Effector memory CD8-positive, alpha-beta T cell (primary cell): ENCODE data around the gene PBX2.
"Not testable (repeated sequence)": the region's sequence is repeated elsewhere in the genome, so short reads cannot be mapped to it uniquely, and the experiment has no call there.

ENCODE experiments used
- ATAC-seq: fragments of 150-1000 bp; cut with Tn5 transposase; replicated peaks from 2 replicates; pipeline ENCODE4 v1.10.0; 2021; ENCODE audit warnings: mild to moderate bottlenecking, moderate library complexity
- DNase-seq, 3 experiments: peaks; one replicate each; pipeline ENCODE4 v3.0.0; 2021
- H3K27ac Mint-ChIP-seq, 2 donors: one replicate each; pipeline ENCODE4 v1.8.0; 2022; ENCODE audit warnings: mild to moderate bottlenecking in 2 of 2, mixed read lengths in 2 of 2, moderate library complexity in 2 of 2
- H3K27me3 Mint-ChIP-seq, 2 donors: one replicate each; pipeline ENCODE4 v1.8.0; 2022; ENCODE audit warnings: mixed read lengths in 2 of 2
- H3K36me3 Mint-ChIP-seq: one replicate; pipeline ENCODE4 v1.8.0; 2022; ENCODE audit warnings: mild to moderate bottlenecking, moderate library complexity, mixed read lengths; ENCODE audit not compliant: insufficient read depth
- H3K4me1 Mint-ChIP-seq, 2 donors: one replicate each; pipeline ENCODE4 v1.8.0; 2022; ENCODE audit warnings: low read depth in 2 of 2, mixed read lengths in 2 of 2
- H3K4me3 Mint-ChIP-seq, 2 donors: one replicate each; pipeline ENCODE4 v1.8.0; 2022; ENCODE audit warnings: mild to moderate bottlenecking in 2 of 2, mixed read lengths in 2 of 2, moderate library complexity in 2 of 2
- H3K9me3 Mint-ChIP-seq, 2 donors: one replicate each; pipeline ENCODE4 v1.8.0; 2022; ENCODE audit warnings: mixed read lengths in 2 of 2

The PBX2 gene

DNA sequence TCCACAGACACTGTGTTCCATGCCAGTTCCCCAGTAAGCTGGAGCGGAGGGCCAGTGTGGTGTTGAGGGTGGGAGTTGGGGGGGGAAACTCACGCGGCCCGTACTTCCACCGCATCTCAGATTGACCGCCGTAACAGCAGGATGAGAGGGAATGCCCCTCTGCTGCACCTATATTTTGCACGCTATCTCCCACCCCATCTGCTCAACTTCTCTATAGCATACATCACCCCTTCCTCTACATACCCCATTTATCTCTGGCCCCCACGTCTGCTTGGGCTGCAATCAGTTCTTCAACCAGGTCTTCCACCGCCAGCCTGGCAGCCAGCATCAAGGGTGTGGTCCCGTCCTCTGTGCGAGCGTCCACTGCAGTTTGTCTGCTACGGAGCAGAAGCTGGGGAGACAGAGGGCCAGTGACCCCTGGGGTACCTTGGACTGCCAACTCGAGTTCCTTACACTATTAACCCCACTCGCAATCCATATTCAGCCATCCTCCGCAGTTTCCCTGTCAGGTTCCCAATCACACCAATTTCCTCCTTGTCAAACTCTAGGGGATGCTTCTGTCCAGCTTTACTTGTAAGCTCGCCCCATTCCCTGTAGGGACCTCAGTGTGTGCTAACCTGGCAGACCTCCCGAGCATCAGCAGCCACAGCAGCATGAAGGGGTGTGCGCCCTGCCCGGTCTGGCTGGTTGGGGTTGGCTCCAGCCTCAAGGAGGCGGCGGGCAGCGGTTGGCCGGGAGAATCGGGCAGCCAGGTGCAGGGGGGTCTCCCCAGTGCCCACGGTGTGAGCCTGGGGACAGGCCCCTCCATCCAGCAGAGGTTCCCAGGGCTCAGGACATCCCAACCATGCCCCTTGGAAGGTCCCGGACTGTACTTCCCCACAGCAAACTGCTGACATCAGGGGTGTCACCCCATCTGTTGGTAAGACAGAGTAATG is 6.9 kb upstream of the PBX2 start:
- peaks cover 19% of the 10 kb centered on the region for H3K36me3 Mint-ChIP-seq
- no peak for DNase-seq
- no peaks in the 10 kb centered on the region for H3K9me3 Mint-ChIP-seq
- peak overlapping the region; percentile 99 to 100 for H3K27ac Mint-ChIP-seq
- H3K27me3 Mint-ChIP-seq, result peaks cover 0 to 17% of the 10 kb centered on the region in 2 donors
- H3K4me3 Mint-ChIP-seq, result peak overlapping the region; percentile 97 to 98
- no peak for ATAC-seq
- H3K4me1 Mint-ChIP-seq, result peaks cover 35 to 36% of the 10 kb centered on the region in 2 donors

DNA sequence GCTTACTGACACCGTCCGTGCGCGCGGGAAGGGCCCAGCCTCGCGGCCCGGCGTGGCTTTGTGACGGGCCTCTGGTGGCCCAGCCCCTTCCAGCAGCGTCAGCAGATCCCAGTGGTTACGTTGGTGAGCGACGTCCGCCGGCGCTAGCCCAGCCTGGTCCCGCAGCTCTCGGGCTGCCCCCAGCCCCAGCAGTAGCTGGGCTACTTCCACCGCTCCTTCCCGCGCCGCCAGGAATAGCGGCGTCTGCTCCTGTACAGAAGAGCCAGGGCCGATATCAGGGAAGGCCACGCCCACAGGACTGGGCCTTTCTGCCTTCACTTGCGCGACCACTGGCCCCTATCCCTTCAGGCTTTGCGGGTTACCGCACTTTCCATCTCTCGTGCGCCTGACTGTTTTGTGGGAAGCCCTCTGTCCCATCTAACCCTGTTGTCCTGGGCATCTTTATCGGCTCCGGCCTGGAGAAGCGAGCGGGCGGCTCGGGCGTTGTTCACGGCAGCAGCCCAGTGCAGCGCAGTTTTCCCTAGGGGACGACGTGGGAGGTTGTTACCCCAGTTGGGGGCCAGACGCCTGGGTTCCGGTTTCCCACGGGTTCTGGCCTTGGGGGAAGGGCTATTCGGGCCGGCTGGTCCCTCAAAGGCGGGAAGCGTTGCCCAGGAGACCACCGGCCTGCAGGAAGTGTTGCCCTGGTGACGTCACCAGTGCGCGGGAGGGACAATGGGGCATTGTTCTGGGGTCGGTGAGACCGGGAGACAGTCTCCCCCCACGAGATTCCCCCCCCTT is 6.1 kb upstream of the PBX2 start:
- H3K36me3 Mint-ChIP-seq, result peaks cover 27% of the 10 kb centered on the region
- peaks cover 44% of the 10 kb centered on the region in 2 donors for H3K4me1 Mint-ChIP-seq
- H3K9me3 Mint-ChIP-seq, result no peaks in the 10 kb centered on the region
- peak; percentile 38 to 60 (median 43) for DNase-seq
- peak overlapping the region; percentile 99 to 100 for H3K27ac Mint-ChIP-seq
- peak overlapping the region; percentile 97 to 98 for H3K4me3 Mint-ChIP-seq
- peak; percentile 82 for ATAC-seq
- H3K27me3 Mint-ChIP-seq, result peaks cover 0 to 12% of the 10 kb centered on the region in 2 donors

DNA sequence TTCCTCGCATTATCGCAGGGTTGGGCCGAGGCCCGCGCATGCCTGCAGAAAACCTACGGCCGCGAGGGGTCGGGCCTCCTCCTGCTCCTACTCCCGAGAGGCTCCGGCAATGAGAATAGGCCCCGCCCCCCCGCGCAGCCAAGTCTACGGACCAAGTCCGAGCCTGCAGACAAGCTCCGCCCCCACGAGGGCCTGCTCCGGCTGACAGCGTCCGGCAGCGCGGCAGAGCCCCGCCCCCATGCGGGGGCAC is 5.6 kb upstream of the PBX2 start:
- Mint-ChIP-seq H3K36me3 (peaks cover 27% of the 10 kb centered on the region), H3K4me1 (peaks cover 45 to 47% of the 10 kb centered on the region in 2 donors), H3K27ac (peak overlapping the region; percentile 99 to 100), H3K9me3 (no peaks in the 10 kb centered on the region), H3K27me3 (peaks cover 0 to 7% of the 10 kb centered on the region in 2 donors), H3K4me3 (peak overlapping the region; percentile 97 to 98)
- DNase-seq (peak; percentile 97 to 100 (median 99)), ATAC-seq (peak; percentile 76)

DNA sequence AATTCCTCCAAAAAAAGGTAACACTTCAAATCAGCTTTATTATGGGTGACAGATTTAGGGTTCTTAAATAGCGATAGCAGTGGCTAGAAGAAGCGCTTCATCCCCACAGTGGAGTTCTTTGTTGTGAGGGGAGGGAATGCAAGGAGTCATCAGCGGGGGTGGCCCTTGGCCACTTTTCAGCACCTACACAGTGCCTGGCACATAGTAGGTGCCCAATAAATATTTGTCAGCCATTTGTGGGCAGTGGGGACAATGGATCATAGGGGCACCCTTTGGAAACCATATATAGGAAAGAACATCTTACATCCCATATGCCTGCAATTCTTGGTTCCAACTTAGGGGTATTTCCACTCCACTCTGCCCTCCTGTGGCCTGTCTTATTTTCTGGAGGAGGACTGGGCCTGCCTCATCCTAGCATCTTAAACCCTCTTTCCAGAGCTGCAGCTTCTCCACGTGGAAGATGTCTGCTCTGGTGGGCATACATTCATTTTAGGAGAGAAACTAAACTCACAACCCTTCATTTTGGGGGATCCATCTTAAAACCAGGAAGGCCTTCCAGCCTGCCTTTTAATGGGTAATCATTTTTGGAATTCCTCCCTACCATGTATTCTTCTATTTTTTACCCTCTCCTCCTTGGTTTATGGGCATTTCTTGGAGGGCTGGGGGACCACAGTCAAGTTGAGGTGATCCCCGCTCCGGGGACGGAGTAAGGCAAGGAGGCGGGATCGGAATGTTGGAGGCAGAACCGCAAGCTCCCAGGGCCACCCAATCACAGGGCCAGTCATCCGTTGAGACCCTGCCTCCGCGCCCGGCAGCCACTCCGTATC is 5.0 kb upstream of the PBX2 start:
- Mint-ChIP-seq H3K36me3 (peaks cover 33% of the 10 kb centered on the region), H3K27me3 (peaks cover 0 to 2% of the 10 kb centered on the region in 2 donors), H3K4me1 (peaks cover 49 to 50% of the 10 kb centered on the region in 2 donors), H3K9me3 (no peaks in the 10 kb centered on the region), H3K27ac (peak overlapping the region; percentile 99 to 100), H3K4me3 (peak overlapping the region; percentile 97 to 98)
- no peak for ATAC-seq
- DNase-seq, result peak in 1 of 3 experiments; percentile 42

DNA sequence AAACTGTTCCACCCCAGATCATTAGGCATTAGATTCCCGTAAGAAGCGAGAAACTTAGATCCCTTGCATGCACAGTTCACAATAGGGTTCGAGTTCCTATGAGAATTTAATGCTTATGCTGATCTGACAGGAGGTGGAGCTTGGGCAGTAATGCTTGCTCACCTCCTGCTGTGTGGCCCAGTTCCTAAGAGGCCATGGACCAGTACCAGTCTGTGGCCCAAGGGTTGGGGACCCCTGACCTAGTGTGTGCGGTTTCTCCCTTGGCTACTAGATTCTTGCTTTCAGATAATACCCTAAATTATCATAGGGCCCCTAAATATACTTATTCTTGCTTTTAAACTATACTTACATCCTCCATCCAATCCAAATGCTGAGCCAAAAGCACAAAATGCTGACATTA is 4.4 kb upstream of the PBX2 start:
- ATAC-seq (no peak), DNase-seq (no peak)
- Mint-ChIP-seq H3K36me3 (peaks cover 36% of the 10 kb centered on the region), H3K4me3 (peak overlapping the region; percentile 97 to 98), H3K27ac (peak overlapping the region in 1 of 2 donors; percentile 100), H3K9me3 (no peaks in the 10 kb centered on the region), H3K4me1 (peaks cover 50% of the 10 kb centered on the region in 2 donors), H3K27me3 (no peaks in the 10 kb centered on the region)

DNA sequence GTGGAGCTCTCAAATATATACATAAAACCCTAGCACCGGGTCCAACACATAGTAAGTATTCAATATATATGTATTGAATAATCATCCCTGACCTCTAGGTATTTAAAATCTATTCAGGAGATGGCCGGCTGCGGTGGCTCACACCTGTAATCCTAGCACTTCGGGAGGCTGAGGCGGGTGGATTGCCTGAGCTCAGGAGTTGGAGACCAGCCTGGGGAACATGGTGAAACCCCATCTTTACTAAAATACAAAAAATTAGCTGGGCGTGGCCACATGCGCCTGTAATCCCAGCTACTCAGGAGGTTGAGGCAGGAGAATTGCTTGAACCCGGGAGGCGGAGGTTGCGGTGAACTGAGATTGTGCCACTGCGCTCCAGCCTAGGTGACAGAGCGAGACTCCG is 3.1 kb upstream of the PBX2 start:
- not testable (repeated sequence) for H3K9me3 Mint-ChIP-seq, H3K27me3 Mint-ChIP-seq, ATAC-seq, DNase-seq
- H3K4me1 Mint-ChIP-seq, result peaks cover 61 to 63% of the 10 kb centered on the region in 2 donors
- peak overlapping the region; percentile 95 to 99 for H3K4me3 Mint-ChIP-seq
- H3K36me3 Mint-ChIP-seq, result peaks cover 43% of the 10 kb centered on the region
- H3K27ac Mint-ChIP-seq, result peak overlapping the region; percentile 96 to 98

DNA sequence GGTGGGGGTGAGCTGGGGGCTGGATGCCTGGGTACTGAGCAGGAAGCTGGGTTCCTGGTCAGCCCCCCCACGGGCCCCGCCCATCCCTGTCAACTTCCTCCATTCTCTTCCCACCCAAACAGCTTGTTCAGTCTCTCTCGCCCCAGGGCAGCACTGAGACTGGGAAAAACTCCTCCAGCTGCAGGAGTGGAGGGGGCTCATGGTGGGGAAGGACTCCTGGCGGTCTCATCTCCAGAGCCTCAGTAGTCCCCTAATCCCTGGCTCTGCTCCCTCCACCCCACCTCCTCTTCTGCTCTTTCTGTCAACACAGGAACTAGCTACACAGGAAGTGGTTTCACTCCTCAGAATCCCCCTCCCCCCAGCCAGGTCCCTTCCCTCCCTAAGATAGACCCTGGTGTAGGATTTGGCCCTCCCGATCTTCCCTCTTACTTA is 2.6 kb upstream of the PBX2 start, which contains the start of gene GPSM3:
Gene GPSM3, minus strand, starts transcription at position 36 of the 432 bp plus-strand sequence. CDS start 130 bp downstream, outside the sequence.
- Mint-ChIP-seq H3K4me1 (peaks cover 64 to 65% of the 10 kb centered on the region in 2 donors), H3K4me3 (peak within 1 kb of the TSS; percentile 95 to 99), H3K27me3 (no peaks in the 10 kb centered on the region), H3K27ac (peak within 1 kb of the TSS; percentile 96 to 98), H3K36me3 (peaks cover 43% of the 10 kb centered on the region), H3K9me3 (no peaks in the 10 kb centered on the region)
- ATAC-seq (no peak), DNase-seq (no peak)

DNA sequence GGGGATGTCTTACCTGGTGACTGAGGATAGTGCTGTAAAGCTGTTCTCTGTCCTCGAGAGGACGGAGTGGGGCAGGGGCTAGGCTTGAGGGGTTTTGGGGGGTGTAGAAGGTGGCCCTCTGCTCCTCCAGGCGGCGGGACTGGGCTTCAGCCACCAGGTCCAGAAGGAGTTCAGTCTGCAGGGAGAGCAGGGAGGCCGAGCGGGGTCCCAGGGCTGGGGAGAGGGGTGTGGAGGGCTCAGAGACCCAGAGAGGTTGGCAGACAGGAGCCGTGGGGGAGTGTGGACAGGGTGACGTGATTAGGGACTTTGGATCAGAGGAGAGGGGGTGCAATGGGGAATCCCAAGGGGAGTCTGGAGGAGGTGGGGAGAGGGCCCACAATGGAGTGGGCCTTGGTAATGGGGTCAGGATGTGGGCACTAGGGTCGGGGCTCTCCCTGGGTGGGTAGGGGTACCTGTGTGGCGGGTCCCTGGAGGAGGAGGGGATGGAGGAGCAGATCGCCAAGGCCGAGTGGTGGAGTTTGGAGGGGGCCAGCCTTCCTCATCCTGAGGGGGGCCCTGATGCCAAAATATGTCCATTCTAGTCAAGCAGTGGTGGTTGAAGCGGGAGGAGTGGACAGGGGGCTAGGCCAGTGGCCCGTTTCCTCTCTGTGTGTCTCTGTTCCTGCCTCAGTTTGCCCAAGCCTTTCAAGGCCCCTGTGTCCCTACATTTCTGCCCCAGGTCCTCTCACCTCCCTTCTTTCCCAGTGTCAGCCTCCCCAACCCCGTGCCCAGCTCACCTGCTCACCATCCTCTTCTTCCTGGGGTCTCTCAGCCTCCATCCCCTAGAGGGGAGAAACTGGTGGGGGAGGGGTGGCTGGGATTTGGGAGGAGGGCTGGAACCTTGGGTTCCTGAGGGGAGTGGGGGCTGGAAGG is 1.9 kb upstream of the PBX2 start:
- Mint-ChIP-seq H3K27ac (peak overlapping the region; percentile 96 to 98), H3K4me1 (peaks cover 68 to 70% of the 10 kb centered on the region in 2 donors), H3K36me3 (peaks cover 49% of the 10 kb centered on the region), H3K27me3 (no peaks in the 10 kb centered on the region), H3K4me3 (peak overlapping the region; percentile 95 to 99), H3K9me3 (no peaks in the 10 kb centered on the region)
- no peak for DNase-seq
- ATAC-seq, result no peak

DNA sequence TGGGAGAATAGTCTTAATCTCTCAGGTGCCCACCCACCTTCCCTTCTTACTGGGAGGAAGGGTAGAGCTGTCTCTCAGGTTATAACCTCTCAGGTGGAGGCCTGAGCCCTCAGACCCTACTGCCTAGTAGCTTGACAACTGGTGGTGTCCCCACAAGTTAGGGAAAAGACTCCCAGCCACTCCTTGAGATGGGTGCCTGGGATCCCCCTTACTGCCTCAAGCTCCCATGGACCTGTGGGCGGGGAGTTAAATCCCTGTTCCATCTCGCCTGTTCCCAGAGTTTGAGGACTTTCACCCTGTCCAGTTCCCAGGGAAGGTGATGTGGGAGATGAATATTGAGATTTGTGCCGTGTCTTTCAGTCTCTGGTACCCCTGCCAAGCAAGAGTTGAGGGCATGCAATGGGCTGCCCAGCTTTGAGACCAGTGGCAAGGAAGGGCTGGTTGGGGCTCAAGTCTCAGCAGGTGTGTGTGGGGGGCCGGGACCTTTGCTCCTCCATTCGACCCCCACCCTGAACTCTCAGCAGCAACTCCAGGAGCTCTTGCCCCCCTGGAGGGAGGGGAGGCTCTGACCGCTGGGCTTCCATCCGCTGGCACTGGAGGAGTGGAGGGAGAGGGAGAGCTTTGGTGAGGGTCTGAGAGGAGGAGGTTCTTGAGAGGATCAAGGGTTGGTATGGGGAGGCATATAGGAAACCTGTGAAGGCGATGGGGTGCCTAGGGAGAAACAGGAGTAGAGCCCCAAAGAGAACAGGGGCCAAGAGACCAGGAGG is 1.1 kb upstream of the PBX2 start:
- Mint-ChIP-seq H3K27ac (peak overlapping the region; percentile 96 to 98), H3K9me3 (no peaks in the 10 kb centered on the region), H3K4me1 (peaks cover 69 to 75% of the 10 kb centered on the region in 2 donors), H3K27me3 (no peaks in the 10 kb centered on the region), H3K4me3 (peak overlapping the region; percentile 95 to 99), H3K36me3 (peaks cover 51% of the 10 kb centered on the region)
- ATAC-seq, result no peak
- no peak for DNase-seq

DNA sequence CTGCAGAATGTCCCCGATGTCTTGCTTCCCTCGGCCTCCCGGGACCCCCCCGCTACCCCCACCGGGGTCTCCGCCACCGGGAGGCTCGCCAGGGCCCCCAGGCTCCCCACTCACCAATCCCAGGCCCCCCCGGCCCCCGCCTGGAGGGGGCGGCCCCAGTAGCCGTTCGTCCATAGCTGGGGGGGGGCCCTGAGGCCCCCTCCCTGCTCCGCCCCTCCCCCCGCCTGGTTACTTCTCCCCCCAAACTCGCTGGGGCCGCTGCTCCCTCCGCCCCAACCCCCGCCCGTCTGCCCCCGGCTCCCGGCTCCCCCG is 304 bp downstream of the PBX2 start:
- DNase-seq, result no peak
- Mint-ChIP-seq H3K4me3 (peak overlapping the region; percentile 95 to 99), H3K27me3 (no peaks in the 10 kb centered on the region), H3K27ac (peak overlapping the region; percentile 96 to 98), H3K9me3 (no peaks in the 10 kb centered on the region), H3K36me3 (peaks cover 57% of the 10 kb centered on the region), H3K4me1 (peaks cover 64 to 74% of the 10 kb centered on the region in 2 donors)
- no peak for ATAC-seq

DNA sequence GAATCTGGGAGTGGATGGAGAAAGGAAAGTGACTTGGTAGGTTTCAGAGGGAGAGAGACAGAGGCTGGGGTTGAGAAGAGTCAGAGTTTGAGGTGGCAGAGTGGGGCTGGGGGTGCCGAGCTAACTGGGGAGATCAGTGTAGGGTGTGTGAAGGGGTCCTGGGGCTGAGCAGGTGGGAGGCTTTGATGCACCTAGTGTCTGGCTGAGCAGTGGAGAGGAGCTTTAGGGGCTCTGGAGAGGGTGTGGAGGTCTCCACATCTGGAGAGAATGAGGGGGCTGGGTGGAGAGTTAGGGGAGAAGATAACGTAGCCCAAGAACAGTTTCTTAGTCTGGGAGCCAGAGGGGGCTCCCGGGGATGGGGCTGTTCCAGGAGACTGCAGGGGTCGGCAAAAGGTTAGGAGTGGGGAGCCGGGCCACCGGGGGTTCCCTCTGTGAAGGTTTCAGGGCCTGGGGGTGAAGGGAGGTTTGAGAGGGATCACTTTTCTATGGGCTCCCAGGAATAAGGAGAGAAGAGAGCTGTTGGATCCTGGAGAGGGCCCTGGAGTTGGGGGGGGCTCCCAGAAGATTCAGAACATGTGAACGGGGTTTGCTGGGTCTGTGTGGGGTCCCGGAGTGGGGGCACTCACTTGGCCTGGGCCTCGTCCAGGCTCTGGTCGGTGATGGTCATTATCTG is 797 bp downstream of the PBX2 start:
- H3K4me3 Mint-ChIP-seq, result peak overlapping the region; percentile 95 to 99
- no peaks in the 10 kb centered on the region for H3K27me3 Mint-ChIP-seq
- ATAC-seq (no peak), DNase-seq (no peak)
- no peaks in the 10 kb centered on the region for H3K9me3 Mint-ChIP-seq
- peaks cover 61% of the 10 kb centered on the region for H3K36me3 Mint-ChIP-seq
- peak overlapping the region; percentile 96 to 98 for H3K27ac Mint-ChIP-seq
- peaks cover 61 to 69% of the 10 kb centered on the region in 2 donors for H3K4me1 Mint-ChIP-seq
